HUDEP-2 (cell line): ENCODE measurements around the gene SUCO.
"Not testable (repeated sequence)": the region's sequence is repeated elsewhere in the genome, so short reads cannot be mapped to it uniquely, and the experiment has no call there.

Source experiments
- DNase-seq, 76 experiments: peaks; one replicate each; lab custom pipeline; 2025; ENCODE audit not compliant: unreplicated experiment in 76 of 76; lab: John Stamatoyannopoulos, UW

Gene SUCO

GRCh38 chr1:172605641-172606040 lies 72.7 kb downstream of the SUCO start:
- no peak for DNase-seq

DNA sequence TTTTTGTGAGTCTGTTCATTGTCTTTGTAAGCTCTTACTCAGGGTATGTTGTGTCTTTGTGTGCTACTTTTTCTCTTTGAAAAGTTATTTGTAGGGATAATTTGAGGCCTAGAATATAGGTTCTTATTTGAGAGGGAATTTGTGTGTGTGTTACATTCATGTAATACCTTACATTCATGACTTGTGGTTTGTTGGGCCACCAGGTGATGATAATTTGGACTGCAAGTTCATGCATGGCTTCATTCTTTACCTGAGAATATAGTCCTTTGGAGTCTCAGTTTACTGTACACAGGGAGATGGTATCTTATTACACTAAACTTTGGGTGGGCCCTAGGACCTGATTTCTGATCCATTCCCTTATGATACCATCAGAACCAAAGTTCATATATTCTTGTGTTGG lies 74.2 kb downstream of the SUCO start:
- DNase-seq: no peak

- DNase-seq: no peak
Observed at GRCh38 chr1:172608098-172608601, 75.2 kb downstream of the SUCO start.

DNA sequence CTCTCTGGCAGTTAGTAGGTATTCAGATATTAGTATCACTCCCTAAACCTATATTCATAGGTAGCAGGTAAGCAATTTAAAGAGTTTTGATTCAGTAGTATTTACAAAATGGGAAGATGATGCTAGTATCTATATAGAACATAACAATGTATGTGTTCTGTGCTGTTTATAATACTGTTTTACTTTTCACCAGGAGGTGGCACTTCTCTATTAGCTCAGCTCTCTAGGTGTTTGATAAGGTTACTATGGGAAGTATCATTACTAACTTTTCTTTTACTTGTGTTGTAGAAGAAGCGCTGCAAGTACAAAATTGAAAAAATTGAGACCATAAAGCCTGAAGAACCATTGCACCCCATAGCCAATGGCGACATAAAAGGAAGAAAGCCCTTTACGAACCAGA lies 76.6 kb downstream of the SUCO start:
- DNase-seq: peak in 1 of 76 experiments; percentile 14

DNA sequence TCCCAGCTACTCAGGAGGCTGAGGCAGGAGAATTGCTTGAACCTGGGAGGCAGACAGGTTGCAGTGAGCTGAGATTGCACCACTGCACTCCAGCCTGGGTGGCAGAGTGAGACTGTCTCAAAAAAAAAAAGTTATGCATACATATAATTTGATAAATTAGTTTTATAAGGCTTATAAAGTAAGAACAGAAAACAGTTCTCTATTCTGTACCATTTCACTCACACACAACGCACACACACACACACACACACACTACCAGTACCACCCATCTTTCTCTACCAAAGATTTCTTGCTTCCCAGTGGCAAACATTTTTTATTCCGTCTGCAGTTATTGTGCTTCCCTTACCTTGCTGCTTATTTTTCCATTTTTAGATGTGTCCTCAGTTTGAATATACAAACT lies 79.5 kb downstream of the SUCO start:
- DNase-seq: no peak

- DNase-seq: no peak
Observed at GRCh38 chr1:172613294-172613693, 80.3 kb downstream of the SUCO start.

GRCh38 chr1:172616195-172616594 lies 83.2 kb downstream of the SUCO start:
- no peak for DNase-seq

GRCh38 chr1:172616636-172617035 lies 83.7 kb downstream of the SUCO start:
- DNase-seq: no peak

- not testable (repeated sequence) for DNase-seq
Observed at GRCh38 chr1:172620603-172621002, 87.7 kb downstream of the SUCO start.

DNA sequence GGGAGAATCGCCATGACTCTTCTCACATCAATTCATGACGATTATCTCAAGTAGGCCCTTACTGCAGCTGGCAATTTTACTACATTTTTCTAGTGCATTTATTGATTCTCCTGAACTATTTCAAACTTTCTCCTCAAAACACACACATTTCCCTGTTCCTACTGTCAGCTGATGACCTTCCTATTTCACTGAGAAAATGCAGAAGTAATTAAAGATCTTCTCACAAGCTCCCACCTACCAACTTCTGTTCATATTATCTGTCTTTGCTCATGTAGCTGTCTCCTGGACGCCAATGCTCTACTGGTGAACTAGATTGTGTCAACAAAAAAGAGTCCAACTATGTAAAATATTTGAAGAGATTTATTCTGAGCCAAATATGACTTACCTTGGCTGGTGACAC lies 89.6 kb downstream of the SUCO start:
- no peak for DNase-seq

DNA sequence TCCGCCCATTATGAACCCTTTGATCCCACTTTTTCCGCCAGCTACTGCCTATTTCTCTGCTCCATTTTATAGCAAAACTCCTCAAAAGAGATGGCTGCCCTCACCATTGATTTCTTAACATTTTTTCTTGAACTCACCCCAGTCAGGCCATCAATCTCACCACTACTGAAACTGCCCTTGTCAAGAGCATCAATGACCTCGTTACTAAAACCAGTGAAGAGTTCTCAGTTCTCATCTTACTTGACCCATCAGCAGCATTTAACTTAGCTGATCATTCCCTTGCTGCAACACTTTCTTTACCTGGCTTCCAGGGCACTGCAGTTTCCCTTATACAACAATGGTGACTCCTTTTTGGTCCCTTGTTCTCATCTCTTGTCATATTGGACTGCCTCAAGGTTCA lies 90.8 kb downstream of the SUCO start:
- DNase-seq: no peak

GRCh38 chr1:172626845-172627244 lies 93.9 kb downstream of the SUCO start:
- DNase-seq: no peak

DNA sequence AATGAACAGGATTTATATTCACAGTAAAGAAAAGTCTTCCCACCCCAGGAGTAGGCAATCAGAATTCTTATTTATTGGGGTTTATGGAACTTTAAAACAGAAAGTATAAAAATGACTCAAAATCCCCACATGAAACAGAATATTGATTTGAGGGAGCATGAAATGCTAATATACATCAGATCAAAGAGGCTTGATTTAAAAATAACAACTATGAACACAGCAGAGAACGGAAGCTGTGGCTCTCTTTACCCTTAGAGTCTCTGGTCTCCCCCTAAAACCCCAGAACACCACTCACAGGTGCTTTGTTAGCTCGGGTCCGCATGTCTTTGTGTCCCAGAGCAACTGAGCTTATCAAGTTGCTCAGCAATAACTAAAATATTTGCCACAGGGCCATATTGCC lies 94.8 kb downstream of the SUCO start:
- DNase-seq: no peak

DNA sequence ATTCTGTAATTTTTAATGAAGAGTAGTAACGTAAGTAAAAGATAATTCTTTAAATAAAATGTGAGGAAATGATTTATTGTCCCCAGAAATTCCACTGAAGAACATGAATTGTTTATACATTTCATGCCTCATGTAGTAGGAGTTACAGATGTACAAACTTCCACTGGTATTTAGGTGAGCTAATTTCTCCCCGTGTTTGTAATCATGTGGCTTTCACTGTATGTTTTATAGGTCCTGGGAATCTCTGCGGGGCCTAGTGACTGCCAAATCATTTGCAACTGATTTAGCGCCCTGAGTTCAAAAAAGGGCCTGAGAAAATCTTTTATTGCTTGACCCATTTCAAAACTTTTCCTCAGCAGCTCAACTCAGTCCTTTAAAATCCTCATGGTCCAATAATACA lies 95.5 kb downstream of the SUCO start:
- DNase-seq: no peak

GRCh38 chr1:172629170-172629569 lies 96.2 kb downstream of the SUCO start:
- DNase-seq: no peak

- DNase-seq: no peak
Observed at GRCh38 chr1:172629638-172630037, 96.7 kb downstream of the SUCO start.

GRCh38 chr1:172630056-172630818 lies 97.3 kb downstream of the SUCO start:
- no peak for DNase-seq

- DNase-seq: no peak
Observed at GRCh38 chr1:172630868-172631267, 97.9 kb downstream of the SUCO start.

DNA sequence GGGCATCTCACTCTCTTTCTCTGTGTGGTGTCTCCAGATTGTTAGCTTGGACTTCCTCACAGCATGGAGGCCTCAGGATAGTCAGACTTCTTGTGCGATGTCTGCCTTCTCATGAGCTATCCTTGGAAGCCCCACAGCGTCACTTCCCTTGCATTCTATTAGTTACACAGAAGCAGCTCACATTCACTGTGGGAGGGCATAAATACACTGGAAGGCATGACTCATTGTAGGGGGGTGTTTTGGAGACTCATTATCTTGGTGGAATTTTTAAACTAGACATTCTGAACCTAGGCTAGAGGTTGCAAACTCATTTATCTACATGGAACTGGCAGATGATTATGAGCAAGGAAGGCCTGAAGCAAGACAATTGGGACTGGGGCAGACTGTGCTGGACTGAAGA lies 104.6 kb downstream of the SUCO start:
- peak in 4 of 76 experiments; percentile 11 to 35 (median 24) for DNase-seq

DNA sequence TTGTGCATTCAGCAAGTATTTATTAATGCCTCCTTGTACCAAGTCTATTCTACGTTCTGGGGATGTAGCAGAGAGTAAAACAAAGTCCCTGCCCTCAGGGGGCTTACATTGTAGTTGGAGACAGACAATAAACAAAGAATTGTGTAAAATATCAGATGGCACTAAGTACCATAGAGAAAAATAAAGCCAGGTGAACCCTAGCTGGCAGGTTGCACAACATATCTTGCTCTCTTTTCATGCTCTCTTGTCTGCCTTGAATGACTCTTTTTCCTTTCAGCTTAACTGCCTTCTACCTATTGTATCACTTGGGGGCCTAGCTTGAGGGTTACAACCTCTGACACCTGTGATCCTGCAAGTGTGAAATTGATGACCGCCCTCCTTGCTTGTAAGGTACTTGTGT lies 105.3 kb downstream of the SUCO start:
- DNase-seq: no peak

- DNase-seq: no peak
Observed at GRCh38 chr1:172638885-172639831, 106.2 kb downstream of the SUCO start.

DNA sequence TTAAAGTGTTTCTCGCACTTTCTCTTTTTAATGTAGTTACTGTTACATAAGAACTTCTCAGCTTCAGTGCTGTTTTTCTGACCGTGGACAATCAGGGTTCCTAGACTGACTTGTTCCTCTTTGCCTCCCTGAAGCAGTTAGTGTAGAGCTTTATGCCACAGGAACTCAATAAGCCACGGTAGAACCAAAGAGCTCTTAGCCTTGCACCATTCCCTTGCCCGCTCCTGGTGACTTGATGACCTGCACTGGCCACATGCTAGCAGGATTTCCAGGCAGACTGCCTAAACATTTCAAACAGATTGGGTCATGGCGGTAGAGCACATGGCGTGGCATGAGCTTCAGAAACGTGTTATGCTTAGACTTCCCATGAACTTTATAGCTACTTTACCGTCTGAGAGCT lies 107.2 kb downstream of the SUCO start:
- DNase-seq: no peak
